Liver (tissue), 3 donors: ENCODE measurements around the gene CDH4.

Experiments used
- ATF3 ChIP-seq: IDR thresholded peaks from 2 replicates; pipeline ENCODE4 v1.6.1; 2016; ENCODE audit warnings: antibody characterized with exemption
- CTCF ChIP-seq: fragments of 150-350 bp; IDR thresholded peaks from 2 replicates; pipeline ENCODE4 v1.5.1; 2017; ENCODE audit warnings: improper control_type of control experiment, low read depth, low read length; ENCODE audit not compliant: missing input control
- EGR1 ChIP-seq, 2 donors: IDR thresholded peaks; 2 replicates each; pipeline ENCODE4 v1.6.1; 2016 to 2018; ENCODE audit warnings: antibody characterized with exemption in 2 of 2, low read depth in 2 of 2
- FOXA1 ChIP-seq: IDR thresholded peaks from 2 replicates; pipeline ENCODE4 v1.6.1; 2016; ENCODE audit warnings: antibody characterized with exemption
- GABPA ChIP-seq, 2 donors: IDR thresholded peaks in 1 of 2; conservative IDR thresholded peaks in 1 of 2; 2 replicates each; pipeline ENCODE4 v1.6.1; 2016; ENCODE audit warnings: antibody characterized with exemption in 2 of 2, mild to moderate bottlenecking in 1 of 2, moderate library complexity in 1 of 2
- HNF4A ChIP-seq, 2 donors: conservative IDR thresholded peaks; 2 replicates each; pipeline ENCODE4 v1.6.1; 2016; ENCODE audit warnings: antibody characterized with exemption in 2 of 2, mild to moderate bottlenecking in 2 of 2
- JUND ChIP-seq, 2 donors: IDR thresholded peaks; 2 replicates each; pipeline ENCODE4 v1.6.1; 2016; ENCODE audit warnings: antibody characterized with exemption in 2 of 2
- RAD21 ChIP-seq, 2 donors: IDR thresholded peaks; 2 replicates each; pipeline ENCODE4 v1.6.1; 2016; ENCODE audit warnings: antibody characterized with exemption in 2 of 2, mild to moderate bottlenecking in 2 of 2
- SP1 ChIP-seq: IDR thresholded peaks from 2 replicates; pipeline ENCODE4 v1.6.1; 2018; ENCODE audit warnings: antibody characterized with exemption, mild to moderate bottlenecking
- TF ChIP-seq, protein P1 (sequence below): IDR thresholded peaks from 2 replicates; pipeline ENCODE4 v1.6.1; 2016; ENCODE audit warnings: antibody characterized with exemption, mild to moderate bottlenecking
- TF ChIP-seq, protein P2 (sequence below): IDR thresholded peaks from 2 replicates; pipeline ENCODE4 v1.6.1; 2016; ENCODE audit warnings: antibody characterized with exemption
- donor health status: healthy.
- donor health status: healthy.

GRCh38 chr20:61953037-61954021 lies 701.3 kb downstream of the CDH4 start:
- TF ChIP-seq, protein P1, sequence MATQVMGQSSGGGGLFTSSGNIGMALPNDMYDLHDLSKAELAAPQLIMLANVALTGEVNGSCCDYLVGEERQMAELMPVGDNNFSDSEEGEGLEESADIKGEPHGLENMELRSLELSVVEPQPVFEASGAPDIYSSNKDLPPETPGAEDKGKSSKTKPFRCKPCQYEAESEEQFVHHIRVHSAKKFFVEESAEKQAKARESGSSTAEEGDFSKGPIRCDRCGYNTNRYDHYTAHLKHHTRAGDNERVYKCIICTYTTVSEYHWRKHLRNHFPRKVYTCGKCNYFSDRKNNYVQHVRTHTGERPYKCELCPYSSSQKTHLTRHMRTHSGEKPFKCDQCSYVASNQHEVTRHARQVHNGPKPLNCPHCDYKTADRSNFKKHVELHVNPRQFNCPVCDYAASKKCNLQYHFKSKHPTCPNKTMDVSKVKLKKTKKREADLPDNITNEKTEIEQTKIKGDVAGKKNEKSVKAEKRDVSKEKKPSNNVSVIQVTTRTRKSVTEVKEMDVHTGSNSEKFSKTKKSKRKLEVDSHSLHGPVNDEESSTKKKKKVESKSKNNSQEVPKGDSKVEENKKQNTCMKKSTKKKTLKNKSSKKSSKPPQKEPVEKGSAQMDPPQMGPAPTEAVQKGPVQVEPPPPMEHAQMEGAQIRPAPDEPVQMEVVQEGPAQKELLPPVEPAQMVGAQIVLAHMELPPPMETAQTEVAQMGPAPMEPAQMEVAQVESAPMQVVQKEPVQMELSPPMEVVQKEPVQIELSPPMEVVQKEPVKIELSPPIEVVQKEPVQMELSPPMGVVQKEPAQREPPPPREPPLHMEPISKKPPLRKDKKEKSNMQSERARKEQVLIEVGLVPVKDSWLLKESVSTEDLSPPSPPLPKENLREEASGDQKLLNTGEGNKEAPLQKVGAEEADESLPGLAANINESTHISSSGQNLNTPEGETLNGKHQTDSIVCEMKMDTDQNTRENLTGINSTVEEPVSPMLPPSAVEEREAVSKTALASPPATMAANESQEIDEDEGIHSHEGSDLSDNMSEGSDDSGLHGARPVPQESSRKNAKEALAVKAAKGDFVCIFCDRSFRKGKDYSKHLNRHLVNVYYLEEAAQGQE = no peak
- TF ChIP-seq CTCF = no peak
- TF ChIP-seq EGR1 (IDR thresholded peaks at IDR 0.05; ENCODE audit: low read depth in 2 of 2) = no peak
- TF ChIP-seq, protein P2, sequence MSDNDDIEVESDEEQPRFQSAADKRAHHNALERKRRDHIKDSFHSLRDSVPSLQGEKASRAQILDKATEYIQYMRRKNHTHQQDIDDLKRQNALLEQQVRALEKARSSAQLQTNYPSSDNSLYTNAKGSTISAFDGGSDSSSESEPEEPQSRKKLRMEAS = no peak
- no peak for TF ChIP-seq RAD21 (IDR thresholded peaks at IDR 0.05)
- TF ChIP-seq ATF3 = no peak
- TF ChIP-seq JUND (IDR thresholded peaks at IDR 0.05) = no peak
- TF ChIP-seq GABPA (IDR thresholded peaks at IDR 0.05 in 1 of 2, conservative IDR thresholded peaks at IDR 0.05 in 1 of 2) = no peak
- no peak for TF ChIP-seq SP1
- no peak for TF ChIP-seq HNF4A (conservative IDR thresholded peaks at IDR 0.05)
- no peak for TF ChIP-seq FOXA1
